Urinary bladder (tissue), 4 donors: ENCODE measurements around the gene DOCK8. TPM values are rescaled to one million over a fixed set of nuclear protein-coding genes. Genes with fewer than 3 reads are reported as not detected.

Experiments used
- DNase-seq: peaks from one replicate; pipeline ENCODE4 v3.0.0-alpha.2; 2015; ENCODE audit errors: extremely low spot score
- H3K27ac ChIP-seq: one replicate; pipeline ENCODE4 v1.5.1; 2013; ENCODE audit warnings: low read depth, mild to moderate bottlenecking, moderate library complexity
- H3K36me3 ChIP-seq: one replicate; pipeline ENCODE4 v1.6.1; 2013; ENCODE audit warnings: mild to moderate bottlenecking, moderate library complexity; ENCODE audit not compliant: insufficient read depth
- H3K4me1 ChIP-seq: one replicate; pipeline ENCODE4 v1.6.1; 2013; ENCODE audit warnings: mild to moderate bottlenecking, moderate library complexity; ENCODE audit not compliant: insufficient read depth
- H3K4me3 ChIP-seq: one replicate; pipeline ENCODE4 v1.5.1; 2013; ENCODE audit warnings: low read depth, low read length
- WGBS: extraction: QIAGEN DNeasy Blood & Tissue Kit; methylation state at CpG from one replicate; pipeline ENCODE4 v1.1.7; 2013; 5-methylcytosine and 5-hydroxymethylcytosine counted together
- polyA plus RNA-seq: library from polyadenylated mRNA; stranded (reverse); fragments of 200-250 nt; gene quantifications from one replicate; pipeline ENCODE4 v1.2.3, GENCODE V29; 2013
- total RNA-seq: library from RNA; depleted of rRNA; stranded (reverse); fragments of >200 nt; gene quantifications from one replicate; pipeline ENCODE4 v1.2.3, GENCODE V29; 2014
- donor health status: healthy with polysubstance abuse.
- donor health status: healthy.

Gene DOCK8
- total and polyA plus RNA-seq, 2 donors, result 5.2 to 12.5 TPM

GRCh38 chr9:469672-470551 is 255.2 kb downstream of the DOCK8 start:
- H3K4me3 ChIP-seq, result peak overlapping the region; percentile 46
- DNase-seq, result peak; percentile 89
- H3K4me1 ChIP-seq, result no peaks in the 10 kb centered on the region
- 2% methylated on average over 49 of the region's 49 CpGs for WGBS
- H3K27ac ChIP-seq, result peak overlapping the region; percentile 68
- no peaks in the 10 kb centered on the region for H3K36me3 ChIP-seq

GRCh38 chr9:470552-471194 is 256.0 kb downstream of the DOCK8 start:
- DNase-seq, result no peak
- no peaks in the 10 kb centered on the region for H3K36me3 ChIP-seq
- H3K4me1 ChIP-seq, result no peaks in the 10 kb centered on the region
- H3K4me3 ChIP-seq, result peak overlapping the region; percentile 46
- no peak overlapping the region for H3K27ac ChIP-seq
- WGBS, result 28% methylated on average over 9 of the region's 9 CpGs

DNA sequence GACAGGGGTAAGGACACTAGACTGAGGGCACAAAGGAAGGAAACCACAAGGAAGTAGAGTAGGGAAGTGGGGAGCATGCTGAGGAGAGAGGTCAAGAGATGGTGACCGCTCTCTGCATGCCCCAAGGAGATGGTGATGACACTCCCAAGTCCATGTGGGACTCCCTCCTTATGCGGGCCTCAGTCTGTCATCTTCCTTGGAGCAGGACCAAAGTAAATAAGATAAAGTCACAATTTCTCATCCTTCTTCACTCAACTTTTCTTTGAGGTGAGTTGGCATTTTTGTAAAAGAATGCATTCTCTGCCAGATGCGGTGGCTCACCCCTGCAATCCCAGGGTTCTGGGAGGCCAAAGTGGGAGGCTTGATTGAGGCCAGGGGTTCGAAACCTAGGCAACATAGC is 256.7 kb downstream of the DOCK8 start:
- Histone ChIP-seq H3K36me3 (no peaks in the 10 kb centered on the region), H3K4me1 (no peaks in the 10 kb centered on the region), H3K4me3 (no peak overlapping the region), H3K27ac (no peak overlapping the region)
- WGBS, result 88% methylated on average over 4 of the region's 4 CpGs
- no peak for DNase-seq

DNA sequence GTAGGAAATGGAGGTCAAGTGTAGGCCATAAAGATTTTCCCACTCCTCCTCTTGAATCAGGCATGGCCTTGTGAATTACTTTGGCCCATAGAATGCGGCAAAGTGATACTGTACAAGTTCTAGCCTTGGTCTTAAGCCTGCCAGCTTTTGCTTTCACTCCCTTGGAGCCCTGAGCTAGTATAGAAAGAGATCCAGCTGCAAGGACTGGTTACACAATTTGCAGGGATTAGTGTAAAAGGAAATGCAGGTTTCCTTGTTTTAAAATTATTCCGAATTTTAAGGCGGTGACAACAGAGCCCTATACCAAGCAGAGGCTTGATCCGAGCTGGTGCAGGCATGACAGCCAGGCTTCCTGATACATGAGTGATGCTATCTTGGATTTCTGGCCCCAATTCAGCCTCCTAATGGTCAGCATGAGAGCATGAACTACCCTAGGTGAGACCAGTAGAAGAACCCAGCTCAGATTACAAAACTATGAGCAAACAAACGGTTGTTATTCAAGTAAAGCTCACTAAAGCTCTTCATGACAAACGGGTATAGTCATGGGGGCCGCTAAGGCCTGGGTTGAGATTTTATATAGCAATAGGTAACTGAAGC is 257.9 kb downstream of the DOCK8 start:
- DNase-seq, result no peak
- no peaks in the 10 kb centered on the region for H3K4me1 ChIP-seq
- H3K4me3 ChIP-seq, result no peak overlapping the region
- no peak overlapping the region for H3K27ac ChIP-seq
- 81% methylated on average over 7 of the region's 7 CpGs for WGBS
- no peaks in the 10 kb centered on the region for H3K36me3 ChIP-seq

DNA sequence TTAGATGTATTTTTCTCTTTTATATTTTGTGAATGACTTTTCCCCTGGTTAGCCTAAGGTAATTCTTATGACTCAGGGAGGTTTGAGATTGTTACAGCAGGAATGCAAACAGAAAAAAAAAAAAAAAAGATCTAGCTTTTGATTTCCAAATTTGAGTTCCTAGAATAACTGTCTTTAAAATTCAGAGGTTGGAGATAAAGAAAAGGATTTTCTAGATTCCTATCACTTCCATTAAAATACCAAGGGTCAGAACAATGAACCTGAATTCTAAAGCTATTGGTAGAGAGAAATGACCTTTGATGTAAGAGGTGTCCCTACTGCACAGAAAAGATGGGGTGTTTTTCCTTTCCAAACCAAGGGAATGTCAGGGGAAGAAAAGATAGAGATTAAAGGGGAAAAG is 262.5 kb downstream of the DOCK8 start:
- no peak overlapping the region for H3K27ac ChIP-seq
- H3K36me3 ChIP-seq, result no peaks in the 10 kb centered on the region
- H3K4me3 ChIP-seq, result no peak overlapping the region
- DNase-seq, result no peak
- no peaks in the 10 kb centered on the region for H3K4me1 ChIP-seq

- Histone ChIP-seq H3K4me1 (no peaks in the 10 kb centered on the region), H3K36me3 (no peaks in the 10 kb centered on the region), H3K4me3 (no peak overlapping the region), H3K27ac (no peak overlapping the region)
- 71% methylated on average over 4 of the region's 4 CpGs for WGBS
- no peak for DNase-seq
Observed at GRCh38 chr9:479304-479970, 264.8 kb downstream of the DOCK8 start.

- Histone ChIP-seq H3K4me3 (no peak overlapping the region), H3K36me3 (no peaks in the 10 kb centered on the region), H3K4me1 (no peaks in the 10 kb centered on the region), H3K27ac (no peak overlapping the region)
- peak; percentile 32 for DNase-seq
- WGBS, result 46% methylated on average over 3 of the region's 3 CpGs
Observed at GRCh38 chr9:479971-480350, 265.3 kb downstream of the DOCK8 start.

DNA sequence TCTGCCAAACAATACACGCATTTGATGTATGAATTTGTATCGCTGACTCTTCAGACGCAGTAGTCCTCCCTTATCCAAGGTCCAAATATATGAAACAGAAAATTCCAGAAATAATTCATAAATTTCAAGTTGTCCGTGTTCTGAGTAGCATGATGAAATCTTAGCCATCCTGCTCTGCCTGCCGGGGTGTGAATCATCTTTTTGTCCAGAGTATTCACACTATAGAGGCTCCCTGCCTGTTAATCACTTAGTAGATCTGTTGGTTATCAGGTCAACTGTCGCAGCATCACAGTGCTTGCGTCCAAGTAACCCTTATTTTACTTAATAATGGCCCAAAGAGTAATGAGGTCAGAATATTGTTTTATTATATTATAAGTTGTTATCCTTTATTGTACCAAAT is 268.1 kb downstream of the DOCK8 start:
- H3K4me3 ChIP-seq, result no peak overlapping the region
- WGBS, result 87% methylated on average over 7 of the region's 7 CpGs
- DNase-seq, result no peak
- H3K4me1 ChIP-seq, result peaks cover 2% of the 10 kb centered on the region
- no peaks in the 10 kb centered on the region for H3K36me3 ChIP-seq
- no peak overlapping the region for H3K27ac ChIP-seq

DNA sequence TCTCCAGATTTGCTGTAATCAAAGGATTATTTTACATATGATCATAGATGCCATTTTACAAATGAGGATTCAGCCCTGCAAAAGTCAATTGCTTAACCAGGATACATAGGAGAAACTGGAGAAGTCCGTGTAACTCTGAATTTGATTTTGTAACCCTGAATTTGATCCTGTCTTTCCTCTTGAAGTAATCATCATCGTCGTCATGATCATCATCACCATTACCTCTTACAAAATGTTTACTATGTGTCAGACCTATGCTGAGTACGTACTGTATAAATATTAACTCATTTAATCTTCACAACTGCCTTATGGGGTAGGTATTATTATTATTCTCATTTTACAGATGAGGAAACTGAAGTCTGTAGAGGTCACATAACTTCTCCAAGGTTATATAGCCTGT is 271.5 kb downstream of the DOCK8 start:
- Histone ChIP-seq H3K36me3 (no peaks in the 10 kb centered on the region), H3K27ac (no peak overlapping the region), H3K4me3 (no peak overlapping the region), H3K4me1 (peaks cover 2% of the 10 kb centered on the region)
- 69% methylated on average over 4 of the region's 4 CpGs for WGBS
- DNase-seq, result no peak

- no peaks in the 10 kb centered on the region for H3K36me3 ChIP-seq
- H3K4me3 ChIP-seq, result no peak overlapping the region
- no peak overlapping the region for H3K27ac ChIP-seq
- WGBS, result 93% methylated on average over 2 of the region's 2 CpGs
- peaks cover 2% of the 10 kb centered on the region for H3K4me1 ChIP-seq
- no peak for DNase-seq
Observed at GRCh38 chr9:487429-487828, 272.8 kb downstream of the DOCK8 start.

DNA sequence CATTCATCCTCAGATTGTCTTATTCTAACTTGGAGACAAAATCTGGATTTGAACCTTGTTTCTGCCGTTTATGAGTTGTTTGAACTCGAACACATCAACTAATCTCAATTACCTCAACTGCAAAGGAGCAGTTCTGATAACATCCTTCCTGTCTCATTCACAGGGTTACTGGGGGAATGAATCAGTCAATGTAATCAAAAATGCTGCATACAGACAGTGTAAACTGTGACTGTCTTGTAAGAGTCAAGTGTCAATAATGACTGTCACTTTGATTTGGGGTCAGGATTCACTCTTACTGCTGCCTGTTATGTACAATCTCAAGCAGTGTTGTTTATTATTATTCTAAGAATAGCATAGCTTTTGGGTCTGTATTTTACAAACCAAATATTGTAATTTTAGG is 273.8 kb downstream of the DOCK8 start:
- H3K4me3 ChIP-seq, result no peak overlapping the region
- no peaks in the 10 kb centered on the region for H3K36me3 ChIP-seq
- no peak for DNase-seq
- no peak overlapping the region for H3K27ac ChIP-seq
- 75% methylated on average over 2 of the region's 2 CpGs for WGBS
- peaks cover 2% of the 10 kb centered on the region for H3K4me1 ChIP-seq

GRCh38 chr9:489198-490197 is 274.8 kb downstream of the DOCK8 start:
- Histone ChIP-seq H3K27ac (no peak overlapping the region), H3K4me3 (no peak overlapping the region), H3K4me1 (peaks cover 2% of the 10 kb centered on the region), H3K36me3 (no peaks in the 10 kb centered on the region)
- WGBS, result 51% methylated on average over 7 of the region's 7 CpGs
- DNase-seq, result no peak

GRCh38 chr9:494764-495163 is 280.1 kb downstream of the DOCK8 start:
- H3K36me3 ChIP-seq, result no peaks in the 10 kb centered on the region
- H3K4me1 ChIP-seq, result no peaks in the 10 kb centered on the region
- H3K4me3 ChIP-seq, result no peak overlapping the region
- DNase-seq, result no peak
- H3K27ac ChIP-seq, result no peak overlapping the region
- 92% methylated on average over 1 of the region's 1 CpG for WGBS
